ENCODE data around the gene LMO7. TPM values are rescaled to one million over a fixed set of nuclear protein-coding genes. Genes with fewer than 3 reads are reported as not detected.
A peak's percentile ranks its signal among the peaks of the same experiment; 100 is the strongest.

Gene LMO7
- 52.5 to 60.8 TPM (median 53.8 TPM) in 3 replicates for total RNA-seq

DNA sequence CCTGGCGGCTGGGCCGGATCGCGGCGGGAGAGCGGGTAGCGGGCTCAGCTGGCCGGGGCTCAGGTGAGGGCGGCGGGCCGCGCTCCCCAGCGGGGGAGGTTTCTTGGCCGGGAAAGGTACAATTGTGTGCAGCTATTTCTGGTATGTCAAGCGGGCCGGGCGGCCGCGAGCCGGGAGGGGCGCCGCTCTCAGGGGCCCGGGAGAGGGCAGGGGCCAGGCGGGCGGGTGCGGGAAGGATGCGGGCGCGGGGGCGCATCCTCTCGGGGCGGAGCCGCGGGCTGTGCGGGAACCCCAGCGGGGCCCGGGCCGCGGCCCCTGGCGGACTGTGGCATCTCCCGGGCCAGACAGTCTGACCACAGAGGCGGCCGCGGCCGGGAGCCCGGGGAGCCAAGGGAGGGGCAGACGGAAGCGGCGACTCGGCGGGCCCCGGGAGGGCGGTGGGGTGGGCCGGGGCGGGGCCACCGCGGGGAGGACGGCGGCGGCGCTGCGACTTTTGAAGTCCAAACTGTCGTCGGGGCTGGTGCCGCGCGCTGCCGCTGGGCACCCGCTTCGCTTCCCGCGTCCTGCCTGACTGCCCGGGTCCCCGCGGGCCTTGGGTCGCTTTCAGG is at the start of gene LMO7:
TSS of gene LMO7 (plus strand) at position 503 of the 608 bp plus-strand sequence. CDS start 328 bp downstream, outside the sequence.
- Mint-ChIP-seq H3K27me3 (ENCODE audit: low read depth) (peaks cover 9% of the 10 kb centered on the region), H3K27ac (peak within 1 kb of the TSS; percentile 60), H3K9me3 (no peaks in the 10 kb centered on the region), H3K4me1 (peaks cover 20% of the 10 kb centered on the region), H3K36me3 (no peaks in the 10 kb centered on the region), H3K4me3 (peak within 1 kb of the TSS; percentile 73)
- peak; percentile 34 to 68 for DNase-seq (ENCODE audit: low spot score in 2 of 2, unreplicated experiment in 2 of 2)
- TF ChIP-seq, protein P1, sequence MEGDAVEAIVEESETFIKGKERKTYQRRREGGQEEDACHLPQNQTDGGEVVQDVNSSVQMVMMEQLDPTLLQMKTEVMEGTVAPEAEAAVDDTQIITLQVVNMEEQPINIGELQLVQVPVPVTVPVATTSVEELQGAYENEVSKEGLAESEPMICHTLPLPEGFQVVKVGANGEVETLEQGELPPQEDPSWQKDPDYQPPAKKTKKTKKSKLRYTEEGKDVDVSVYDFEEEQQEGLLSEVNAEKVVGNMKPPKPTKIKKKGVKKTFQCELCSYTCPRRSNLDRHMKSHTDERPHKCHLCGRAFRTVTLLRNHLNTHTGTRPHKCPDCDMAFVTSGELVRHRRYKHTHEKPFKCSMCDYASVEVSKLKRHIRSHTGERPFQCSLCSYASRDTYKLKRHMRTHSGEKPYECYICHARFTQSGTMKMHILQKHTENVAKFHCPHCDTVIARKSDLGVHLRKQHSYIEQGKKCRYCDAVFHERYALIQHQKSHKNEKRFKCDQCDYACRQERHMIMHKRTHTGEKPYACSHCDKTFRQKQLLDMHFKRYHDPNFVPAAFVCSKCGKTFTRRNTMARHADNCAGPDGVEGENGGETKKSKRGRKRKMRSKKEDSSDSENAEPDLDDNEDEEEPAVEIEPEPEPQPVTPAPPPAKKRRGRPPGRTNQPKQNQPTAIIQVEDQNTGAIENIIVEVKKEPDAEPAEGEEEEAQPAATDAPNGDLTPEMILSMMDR (IDR thresholded peaks at IDR 0.05; ENCODE audit: unreplicated experiment), result no peak

DNA sequence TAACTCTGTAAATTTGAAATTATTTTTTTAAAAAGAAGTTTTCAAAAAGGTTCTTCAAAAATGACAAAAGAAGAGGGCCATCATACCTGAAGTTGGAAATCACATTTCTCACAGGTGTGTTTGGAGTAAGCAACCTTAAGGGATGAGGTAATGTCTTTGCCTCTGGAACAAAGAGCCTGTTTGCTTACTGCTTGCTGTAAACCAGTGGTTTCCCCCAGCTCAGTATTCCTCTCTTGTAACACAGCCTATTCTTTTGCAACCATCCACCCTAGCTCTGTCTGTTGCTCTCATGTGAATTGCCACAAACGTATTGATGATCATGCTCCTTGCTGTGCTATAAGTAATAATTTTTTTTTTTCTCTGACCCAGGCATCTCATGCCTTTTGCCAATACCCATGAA is 48.5 kb upstream of the LMO7 start:
- no peaks in the 10 kb centered on the region for H3K27me3 Mint-ChIP-seq (ENCODE audit: low read depth)
- TF ChIP-seq, protein P1 (IDR thresholded peaks at IDR 0.05; ENCODE audit: unreplicated experiment), result no peak
- H3K36me3 Mint-ChIP-seq, result peaks cover 47% of the 10 kb centered on the region
- no peak for DNase-seq (ENCODE audit: low spot score in 2 of 2, unreplicated experiment in 2 of 2)
- H3K4me1 Mint-ChIP-seq, result peaks cover 11% of the 10 kb centered on the region
- no peak overlapping the region for H3K4me3 Mint-ChIP-seq
- no peak overlapping the region for H3K27ac Mint-ChIP-seq
- H3K9me3 Mint-ChIP-seq, result peaks cover 39% of the 10 kb centered on the region

DNA sequence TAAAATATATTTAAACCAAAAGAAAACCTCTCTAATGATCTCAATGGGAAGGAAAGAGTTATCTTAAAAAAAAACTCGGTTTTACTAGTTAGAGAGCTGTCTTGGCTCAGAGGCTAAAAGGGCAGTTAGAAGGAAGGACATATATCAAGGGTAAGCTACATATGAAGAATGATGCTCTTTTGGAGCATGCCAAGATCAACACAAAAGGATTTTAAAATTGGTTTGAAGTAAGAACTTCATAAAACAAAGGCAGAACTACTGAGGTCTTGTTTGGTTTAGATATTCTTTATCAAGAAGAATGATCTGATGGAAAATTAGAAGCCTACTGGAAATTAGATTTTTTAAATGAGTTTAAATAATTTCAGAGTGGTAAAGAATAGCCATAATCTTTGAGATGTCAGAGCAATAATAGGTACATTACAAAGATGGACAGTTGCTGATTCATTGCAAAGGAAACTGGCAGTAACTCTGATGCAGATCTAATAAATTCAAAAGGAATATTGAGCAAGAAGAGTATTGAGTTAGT is 39.4 kb upstream of the LMO7 start:
- H3K36me3 Mint-ChIP-seq, result peaks cover 7% of the 10 kb centered on the region
- no peaks in the 10 kb centered on the region for H3K27me3 Mint-ChIP-seq (ENCODE audit: low read depth)
- peaks cover 40% of the 10 kb centered on the region for H3K4me1 Mint-ChIP-seq
- DNase-seq (ENCODE audit: low spot score in 2 of 2, unreplicated experiment in 2 of 2), result no peak
- peak overlapping the region; percentile 74 for H3K27ac Mint-ChIP-seq
- TF ChIP-seq, protein P1 (IDR thresholded peaks at IDR 0.05; ENCODE audit: unreplicated experiment), result no peak
- no peaks in the 10 kb centered on the region for H3K9me3 Mint-ChIP-seq
- no peak overlapping the region for H3K4me3 Mint-ChIP-seq

DNA sequence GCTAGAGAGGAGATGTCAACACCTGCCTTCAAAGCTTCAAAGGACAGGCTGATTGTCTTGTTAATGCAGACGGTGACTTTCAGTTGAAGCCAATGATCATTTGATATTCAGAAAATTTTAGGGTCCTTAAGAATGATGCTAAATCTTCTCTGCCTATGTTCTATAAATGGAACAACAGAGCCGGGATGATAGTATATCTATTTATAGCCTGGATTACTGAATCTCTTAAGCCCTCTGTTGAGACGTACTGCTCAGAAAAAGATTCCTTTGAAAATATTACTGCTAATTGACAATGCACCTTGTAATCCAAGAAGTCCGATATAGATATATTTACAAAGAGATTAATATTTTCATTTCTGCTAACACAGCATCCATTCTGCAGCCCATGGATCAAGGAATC is 35.8 kb upstream of the LMO7 start:
- Mint-ChIP-seq H3K36me3 (peaks cover 10% of the 10 kb centered on the region), H3K9me3 (no peaks in the 10 kb centered on the region), H3K27ac (no peak overlapping the region), H3K4me3 (no peak overlapping the region), H3K27me3 (ENCODE audit: low read depth) (no peaks in the 10 kb centered on the region), H3K4me1 (peaks cover 32% of the 10 kb centered on the region)
- no peak for DNase-seq (ENCODE audit: low spot score in 2 of 2, unreplicated experiment in 2 of 2)
- TF ChIP-seq, protein P1 (IDR thresholded peaks at IDR 0.05; ENCODE audit: unreplicated experiment), result no peak

DNA sequence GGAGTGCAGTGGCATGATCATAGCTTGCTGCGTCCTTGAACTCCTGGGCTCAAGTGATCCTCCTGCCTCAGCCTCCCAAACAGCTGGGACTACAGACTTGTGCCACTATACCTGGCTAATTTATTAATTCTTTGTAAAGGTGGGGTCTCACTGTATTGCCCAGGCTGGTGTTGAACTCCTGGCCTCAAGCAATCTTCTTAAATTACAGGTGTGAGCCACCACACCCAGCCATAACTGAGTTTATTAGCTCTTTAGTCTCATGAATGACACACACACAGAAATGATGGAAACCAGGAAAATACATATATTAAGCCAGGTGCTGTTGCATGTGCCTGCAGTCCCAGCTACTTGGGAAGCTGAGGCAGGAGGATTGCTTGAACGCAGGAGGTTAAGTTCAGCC is 33.1 kb upstream of the LMO7 start:
- no peaks in the 10 kb centered on the region for H3K9me3 Mint-ChIP-seq
- peaks cover 15% of the 10 kb centered on the region for H3K36me3 Mint-ChIP-seq
- H3K27ac Mint-ChIP-seq, result no peak overlapping the region
- H3K27me3 Mint-ChIP-seq (ENCODE audit: low read depth), result no peaks in the 10 kb centered on the region
- H3K4me3 Mint-ChIP-seq, result no peak overlapping the region
- H3K4me1 Mint-ChIP-seq, result peaks cover 26% of the 10 kb centered on the region
- DNase-seq (ENCODE audit: low spot score in 2 of 2, unreplicated experiment in 2 of 2), result no peak
- TF ChIP-seq, protein P1 (IDR thresholded peaks at IDR 0.05; ENCODE audit: unreplicated experiment), result no peak

Data from mesothelial cell of epicardium (in vitro differentiated cells).